ENCODE data around the gene NEO1. TPM values are rescaled to one million over a fixed set of nuclear protein-coding genes. Genes with fewer than 3 reads are reported as not detected.

The NEO1 gene
- total and polyA plus RNA-seq, 2 experiments from 2014 or later = 39.1 to 64.0 TPM

DNA sequence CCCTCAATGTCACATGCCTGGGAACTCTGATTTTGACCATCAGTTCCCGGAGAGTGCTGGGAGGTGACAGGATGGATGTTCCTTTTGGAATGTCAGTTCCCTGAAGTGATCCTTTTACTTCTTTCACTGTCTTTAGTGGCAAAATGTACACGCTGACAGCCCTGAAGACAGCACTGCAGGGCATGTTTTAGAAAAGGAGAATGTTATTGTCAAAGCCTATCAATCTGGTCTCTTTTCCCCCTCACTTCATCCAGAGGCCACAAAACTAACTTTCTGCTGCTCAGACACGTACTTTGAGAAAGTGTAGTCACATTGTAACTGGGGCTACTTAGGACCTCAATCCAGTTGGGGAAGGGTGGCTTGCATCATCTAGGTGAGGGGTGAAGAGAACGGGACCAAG lies 14.0 kb upstream of the NEO1 start:
- Histone ChIP-seq H3K4me1 (ENCODE audit: insufficient read depth) (no peaks in the 10 kb centered on the region), H3K27me3 (peaks cover 2% of the 10 kb centered on the region), H3K9me3 (ENCODE audit: low read depth) (no peaks in the 10 kb centered on the region), H4K20me1 (ENCODE audit: insufficient read depth, poor library complexity, severe bottlenecking) (no peaks in the 10 kb centered on the region), H3K79me2 (no peaks in the 10 kb centered on the region), H3K9me2 (replicated peaks; ENCODE audit: insufficient read depth) (no peaks in the 10 kb centered on the region), H3K4me3 (no peak overlapping the region), H3K36me3 (replicated peaks; ENCODE audit: insufficient read depth, low read depth) (no peaks in the 10 kb centered on the region), H3K4me2 (no peak overlapping the region), H3K27ac (no peak overlapping the region), H2AFZ (no peak overlapping the region)
- TF ChIP-seq EZH2 (IDR thresholded peaks at IDR 0.05; ENCODE audit: borderline replicate concordance) = no peak
- no peak for TF ChIP-seq EZH2phosphoT487 (IDR thresholded peaks at IDR 0.05; ENCODE audit: low read depth, severe bottlenecking, unreplicated experiment)
- TF ChIP-seq, protein P1, sequence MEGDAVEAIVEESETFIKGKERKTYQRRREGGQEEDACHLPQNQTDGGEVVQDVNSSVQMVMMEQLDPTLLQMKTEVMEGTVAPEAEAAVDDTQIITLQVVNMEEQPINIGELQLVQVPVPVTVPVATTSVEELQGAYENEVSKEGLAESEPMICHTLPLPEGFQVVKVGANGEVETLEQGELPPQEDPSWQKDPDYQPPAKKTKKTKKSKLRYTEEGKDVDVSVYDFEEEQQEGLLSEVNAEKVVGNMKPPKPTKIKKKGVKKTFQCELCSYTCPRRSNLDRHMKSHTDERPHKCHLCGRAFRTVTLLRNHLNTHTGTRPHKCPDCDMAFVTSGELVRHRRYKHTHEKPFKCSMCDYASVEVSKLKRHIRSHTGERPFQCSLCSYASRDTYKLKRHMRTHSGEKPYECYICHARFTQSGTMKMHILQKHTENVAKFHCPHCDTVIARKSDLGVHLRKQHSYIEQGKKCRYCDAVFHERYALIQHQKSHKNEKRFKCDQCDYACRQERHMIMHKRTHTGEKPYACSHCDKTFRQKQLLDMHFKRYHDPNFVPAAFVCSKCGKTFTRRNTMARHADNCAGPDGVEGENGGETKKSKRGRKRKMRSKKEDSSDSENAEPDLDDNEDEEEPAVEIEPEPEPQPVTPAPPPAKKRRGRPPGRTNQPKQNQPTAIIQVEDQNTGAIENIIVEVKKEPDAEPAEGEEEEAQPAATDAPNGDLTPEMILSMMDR (IDR thresholded peaks at IDR 0.05; ENCODE audit: poor library complexity) = no peak
- DNase-seq (ENCODE audit: low spot score) = no peak
- WGBS (ENCODE audit: low lambda C conversion rate, missing lambda C conversion rate) = 67% methylated on average over 4 of the region's 4 CpGs

DNA sequence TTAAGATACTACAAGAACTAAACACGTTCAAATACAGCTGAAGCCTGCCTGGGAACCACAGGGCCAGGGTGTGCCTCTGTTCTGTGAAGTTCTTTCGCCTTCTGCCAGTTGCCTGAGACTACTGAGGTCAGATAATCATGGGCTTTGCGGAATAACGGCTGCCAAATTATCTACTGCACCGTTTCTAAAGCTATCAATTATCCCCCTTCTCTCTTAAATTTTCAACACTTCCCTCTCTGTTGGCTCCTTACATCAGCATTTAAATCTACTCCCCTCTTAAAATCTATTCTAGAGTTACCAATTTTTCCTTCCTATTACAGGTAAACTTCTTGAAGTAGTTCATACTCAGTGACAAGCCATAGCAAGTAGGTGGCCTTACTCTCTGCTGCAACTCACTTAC lies 6.2 kb upstream of the NEO1 start:
- peaks cover 3% of the 10 kb centered on the region for H3K4me1 ChIP-seq (ENCODE audit: insufficient read depth)
- H3K9me2 ChIP-seq (replicated peaks; ENCODE audit: insufficient read depth) = no peaks in the 10 kb centered on the region
- no peaks in the 10 kb centered on the region for H3K36me3 ChIP-seq (replicated peaks; ENCODE audit: insufficient read depth, low read depth)
- H3K4me3 ChIP-seq = no peak overlapping the region
- H3K27me3 ChIP-seq = no peaks in the 10 kb centered on the region
- H2AFZ ChIP-seq = no peak overlapping the region
- H4K20me1 ChIP-seq (ENCODE audit: insufficient read depth, poor library complexity, severe bottlenecking) = no peaks in the 10 kb centered on the region
- 54% methylated on average over 5 of the region's 5 CpGs for WGBS (ENCODE audit: low lambda C conversion rate, missing lambda C conversion rate)
- no peaks in the 10 kb centered on the region for H3K9me3 ChIP-seq (ENCODE audit: low read depth)
- TF ChIP-seq EZH2phosphoT487 (IDR thresholded peaks at IDR 0.05; ENCODE audit: low read depth, severe bottlenecking, unreplicated experiment) (no peak), EZH2 (IDR thresholded peaks at IDR 0.05; ENCODE audit: borderline replicate concordance) (no peak)
- TF ChIP-seq, protein P1 (IDR thresholded peaks at IDR 0.05; ENCODE audit: poor library complexity) = no peak
- no peak overlapping the region for H3K4me2 ChIP-seq
- no peak for DNase-seq (ENCODE audit: low spot score)
- no peaks in the 10 kb centered on the region for H3K79me2 ChIP-seq
- H3K27ac ChIP-seq = no peak overlapping the region

DNA sequence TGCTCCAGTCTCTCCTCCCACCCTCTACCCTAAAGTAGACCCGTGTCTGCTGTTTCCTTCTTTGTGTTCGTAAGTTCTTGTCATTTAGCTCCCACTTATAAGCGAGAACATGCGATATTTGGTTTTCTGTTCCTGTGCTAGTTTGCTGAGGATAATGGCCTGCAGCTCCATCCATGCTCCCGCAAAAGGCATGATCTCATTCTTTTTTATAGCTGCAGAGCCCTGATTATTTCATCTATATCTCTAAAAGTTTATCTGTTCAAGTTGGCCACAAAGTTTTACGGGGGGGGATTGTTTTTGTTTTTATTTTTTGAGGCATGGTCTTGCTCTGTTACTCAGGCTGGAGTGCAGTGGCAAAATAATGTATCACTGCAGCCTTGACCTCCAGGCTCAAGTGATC lies 4.4 kb upstream of the NEO1 start:
- no peak overlapping the region for H2AFZ ChIP-seq
- no peaks in the 10 kb centered on the region for H3K9me3 ChIP-seq (ENCODE audit: low read depth)
- H4K20me1 ChIP-seq (ENCODE audit: insufficient read depth, poor library complexity, severe bottlenecking) = no peaks in the 10 kb centered on the region
- H3K27me3 ChIP-seq = no peaks in the 10 kb centered on the region
- no peaks in the 10 kb centered on the region for H3K79me2 ChIP-seq
- H3K36me3 ChIP-seq (replicated peaks; ENCODE audit: insufficient read depth, low read depth) = no peaks in the 10 kb centered on the region
- no peaks in the 10 kb centered on the region for H3K9me2 ChIP-seq (replicated peaks; ENCODE audit: insufficient read depth)
- 76% methylated on average over 6 of the region's 6 CpGs for WGBS (ENCODE audit: low lambda C conversion rate, missing lambda C conversion rate)
- no peak overlapping the region for H3K27ac ChIP-seq
- TF ChIP-seq EZH2phosphoT487 (IDR thresholded peaks at IDR 0.05; ENCODE audit: low read depth, severe bottlenecking, unreplicated experiment) = no peak
- no peak for TF ChIP-seq EZH2 (IDR thresholded peaks at IDR 0.05; ENCODE audit: borderline replicate concordance)
- TF ChIP-seq, protein P1 (IDR thresholded peaks at IDR 0.05; ENCODE audit: poor library complexity) = no peak
- no peak overlapping the region for H3K4me2 ChIP-seq
- no peak overlapping the region for H3K4me3 ChIP-seq
- H3K4me1 ChIP-seq (ENCODE audit: insufficient read depth) = peaks cover 4% of the 10 kb centered on the region
- no peak for DNase-seq (ENCODE audit: low spot score)

All from hepatocyte (in vitro differentiated cells).